GM12878 (cell line): ENCODE measurements around the gene INO80.
"Not testable (repeated sequence)": the region's sequence is repeated elsewhere in the genome, so short reads cannot be mapped to it uniquely, and the experiment has no call there.

Experiments
- ATF3 ChIP-seq: IDR thresholded peaks from 2 replicates; pipeline ENCODE4 v1.6.1; 2011; ENCODE audit warnings: low read depth, mild to moderate bottlenecking, low read length, moderate library complexity, borderline replicate concordance; ENCODE audit errors: extremely low read depth
- POLR2AphosphoS5 ChIP-seq: IDR thresholded peaks from 2 replicates; pipeline ENCODE4 v1.6.1; 2011; ENCODE audit warnings: mild to moderate bottlenecking, low read length, inconsistent platforms
- RAD21 ChIP-seq: IDR thresholded peaks from 2 replicates; pipeline ENCODE4 v1.6.1; 2011; ENCODE audit warnings: mild to moderate bottlenecking, low read depth, low read length, moderate library complexity; ENCODE audit not compliant: insufficient read depth
- USF2 ChIP-seq: IDR thresholded peaks from 2 replicates; pipeline ENCODE4 v1.6.1; 2011; ENCODE audit warnings: low read depth, low read length, improper control_type of control experiment, borderline replicate concordance

- TF ChIP-seq ATF3, USF2, POLR2AphosphoS5, RAD21: not testable (repeated sequence)
These were observed 154.3 kb downstream of the INO80 start for GRCh38 chr15:40961740-40962139.
